ENCODE data around the gene USP22. TPM values are rescaled to one million over a fixed set of nuclear protein-coding genes. Genes with fewer than 3 reads are reported as not detected.

Gene USP22
- polyA plus RNA-seq, 5 donors, result 183 to 211 (median 189) TPM

DNA sequence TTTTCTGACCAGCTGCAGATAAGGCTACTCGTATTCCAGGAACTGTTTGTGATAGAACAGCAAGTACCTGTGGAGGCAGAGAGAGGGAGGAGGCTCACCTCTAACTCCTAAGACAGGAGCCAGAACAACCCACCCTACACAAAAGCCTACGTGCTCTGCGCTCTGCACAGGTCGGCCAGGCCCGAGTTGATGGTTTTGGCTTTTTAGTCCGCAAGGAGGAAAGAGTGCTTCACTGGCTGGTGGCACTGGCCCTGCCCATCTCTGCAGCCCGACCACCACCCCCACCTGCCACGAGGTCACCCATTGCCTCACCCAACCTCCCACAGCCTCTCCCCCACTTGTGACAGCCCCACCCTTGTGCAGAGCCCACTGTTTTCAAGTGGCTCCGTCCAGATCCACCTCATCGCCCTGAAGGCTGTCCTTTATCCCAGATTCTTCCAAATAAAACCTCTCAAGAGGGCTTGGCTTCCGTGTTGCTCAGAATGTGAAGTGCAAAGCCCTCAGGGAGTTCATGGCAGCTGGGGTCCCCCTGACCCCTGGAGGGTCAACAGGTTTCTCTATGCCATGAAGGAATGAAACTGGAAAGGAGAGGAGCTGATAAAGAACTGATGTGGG lies 39.7 kb downstream of the USP22 start:
- DNase-seq, result no peak

DNA sequence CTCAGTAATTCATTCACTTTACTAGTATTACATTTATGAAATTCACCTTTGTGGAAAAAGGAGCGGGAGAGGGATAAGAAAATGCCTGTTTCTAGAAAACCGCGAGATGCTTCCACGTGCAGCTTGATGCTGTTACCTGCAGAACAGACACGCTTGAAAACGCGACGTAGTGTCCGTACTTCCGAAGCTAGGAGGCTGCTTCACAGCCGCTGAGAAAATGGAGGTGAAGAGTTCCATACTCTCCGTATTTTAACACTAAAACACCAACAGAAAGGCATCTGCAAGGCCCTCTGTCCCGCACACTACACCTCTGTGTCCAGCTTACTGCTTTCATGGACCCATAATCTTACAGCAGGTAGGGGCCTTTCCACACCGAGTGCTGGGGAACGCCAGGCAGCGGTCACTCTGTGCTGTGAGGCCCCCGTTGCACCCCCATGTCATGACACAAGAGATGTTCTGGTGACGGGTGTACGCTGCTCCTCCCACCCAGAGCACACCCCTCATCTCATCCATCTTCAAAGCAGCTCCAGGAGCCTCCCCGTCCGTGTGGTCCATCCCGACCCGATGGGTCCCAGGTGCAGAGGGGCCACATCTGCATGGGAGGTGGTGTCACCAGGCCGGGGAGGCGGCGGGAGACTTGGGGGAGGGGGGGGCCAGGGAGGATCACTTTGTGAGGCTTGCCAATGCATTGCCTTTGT lies 40.4 kb downstream of the USP22 start:
- no peak for DNase-seq

DNA sequence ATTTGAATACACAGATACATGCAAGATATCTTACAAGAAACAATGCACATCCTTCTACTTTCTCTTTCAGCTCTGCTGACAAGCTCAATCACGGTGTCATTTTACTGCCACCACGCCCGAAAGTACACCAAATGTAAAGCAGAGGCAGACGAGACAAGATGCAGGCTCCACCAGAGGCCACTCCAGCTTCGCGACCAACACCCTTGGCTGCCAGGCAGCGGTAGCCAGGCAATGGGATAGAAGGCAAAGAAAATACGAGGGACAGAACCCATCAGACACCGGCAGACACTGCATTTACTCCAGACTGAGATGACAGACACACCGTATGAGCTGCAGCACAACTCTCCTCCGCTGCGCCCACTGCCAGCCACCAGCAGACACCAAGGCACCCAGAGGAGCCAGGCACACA lies 41.0 kb downstream of the USP22 start:
- DNase-seq, result no peak

DNA sequence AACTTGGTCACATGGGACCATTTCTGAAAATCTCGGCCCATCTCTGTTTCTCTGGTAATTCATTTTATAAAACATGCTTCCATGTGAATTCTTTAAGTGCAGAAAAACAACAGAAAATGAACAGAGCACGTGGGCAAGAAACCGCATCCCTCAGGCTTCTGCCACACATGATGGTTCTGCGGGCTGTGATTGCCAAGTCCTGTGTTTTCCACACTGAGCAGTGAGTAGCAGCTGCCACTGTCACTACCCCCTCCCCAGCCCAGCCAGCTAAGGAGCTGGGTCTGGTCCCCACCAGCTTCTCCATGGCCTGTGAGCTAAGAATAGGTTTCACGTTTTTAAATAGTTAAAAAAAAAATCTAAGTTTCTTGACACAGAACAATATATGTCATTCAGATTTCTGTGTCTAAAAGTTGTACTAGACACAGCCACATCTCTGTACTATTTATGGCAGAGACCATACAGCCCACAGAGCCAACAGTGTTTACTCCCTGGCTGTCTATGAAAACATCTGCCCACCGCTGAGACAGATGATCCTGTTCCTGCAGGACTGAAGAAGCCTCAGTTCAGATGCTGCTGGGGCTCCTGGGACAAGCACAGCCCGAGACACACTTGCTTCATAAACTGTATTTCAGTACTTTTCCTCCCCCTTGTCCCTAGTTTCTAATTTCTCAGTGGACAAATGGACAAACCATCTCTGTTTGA lies 41.5 kb downstream of the USP22 start:
- no peak for DNase-seq

DNA sequence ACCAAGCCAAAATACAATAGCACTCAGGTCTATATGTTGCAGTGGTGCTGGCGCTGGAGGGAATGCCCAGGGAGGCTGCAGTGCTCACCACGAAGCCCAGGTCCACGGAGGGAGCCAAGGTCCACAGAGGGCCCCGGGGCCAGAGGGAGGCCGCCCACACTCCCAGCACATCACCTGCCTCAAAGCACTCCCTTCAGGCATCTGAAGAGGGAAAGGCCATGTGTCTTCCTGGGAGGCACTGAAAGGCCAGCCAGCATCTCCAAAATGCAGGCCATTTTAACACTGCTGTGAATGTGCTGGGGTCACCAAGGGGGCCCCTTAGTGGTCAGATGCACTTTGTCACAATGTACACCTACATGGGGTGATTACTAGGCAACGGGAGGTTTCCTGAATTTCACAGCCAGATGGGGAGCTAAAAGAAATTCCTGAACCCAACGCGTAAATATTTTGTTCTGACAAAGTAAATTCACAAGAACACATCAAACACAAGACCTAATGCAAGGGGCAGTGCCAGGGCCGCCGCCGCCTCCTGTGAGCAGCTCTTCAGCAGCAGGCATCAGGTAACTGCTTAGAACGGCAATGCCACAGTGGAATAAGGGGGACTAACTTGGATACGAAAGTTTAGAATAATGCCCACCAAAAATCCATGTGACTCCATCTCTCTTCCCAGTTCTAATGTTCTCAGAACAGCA lies 42.8 kb downstream of the USP22 start:
- no peak for DNase-seq

DNA sequence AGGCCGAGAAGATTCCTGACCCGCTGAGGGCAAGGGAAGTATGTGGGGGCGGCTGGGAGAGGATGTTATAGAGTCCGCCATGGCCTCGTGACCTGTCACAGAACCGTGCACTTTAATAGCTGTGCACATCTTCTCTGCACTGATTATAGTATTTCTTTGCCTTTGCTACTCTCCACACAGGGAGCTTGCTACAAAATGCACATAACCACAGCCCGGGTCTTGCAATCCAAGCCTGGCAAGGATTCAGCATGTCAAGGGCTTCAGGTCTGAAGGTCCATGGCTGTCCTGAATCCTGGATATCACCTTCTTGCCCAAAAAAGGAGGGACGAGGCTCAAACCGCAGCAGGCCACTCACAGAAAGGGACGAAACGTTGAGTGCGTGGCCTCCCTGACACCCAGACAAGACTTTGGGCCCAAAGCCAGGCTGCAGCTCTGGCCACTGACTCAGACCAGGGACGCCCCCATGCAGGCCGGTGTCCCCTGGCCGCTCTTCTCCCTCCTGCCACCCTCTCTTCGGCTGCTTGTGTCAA lies 43.7 kb downstream of the USP22 start:
- DNase-seq, result no peak

DNA sequence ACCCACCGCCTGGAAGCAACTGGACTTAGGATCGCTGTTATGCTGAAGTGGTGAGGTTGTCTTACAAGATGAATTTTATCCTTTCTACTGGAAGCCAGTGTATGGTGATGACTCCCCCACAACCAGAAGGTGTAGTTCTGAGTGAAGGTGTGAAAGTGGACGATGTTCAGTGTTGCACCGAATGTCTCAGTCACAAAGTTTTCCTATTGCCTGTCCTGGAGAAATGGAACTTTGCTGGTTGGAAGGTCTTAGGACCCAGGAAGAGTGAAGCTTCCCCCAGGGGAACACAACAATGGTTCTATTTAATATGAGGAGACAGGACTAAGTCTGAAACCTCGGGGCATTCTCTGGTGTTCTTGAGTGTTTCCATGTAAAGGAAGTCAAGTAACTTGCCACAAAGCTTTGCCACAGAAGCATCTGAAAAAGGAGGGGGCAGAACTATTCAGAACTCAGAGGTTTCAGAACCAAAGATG lies 44.2 kb downstream of the USP22 start:
- no peak for DNase-seq

DNA sequence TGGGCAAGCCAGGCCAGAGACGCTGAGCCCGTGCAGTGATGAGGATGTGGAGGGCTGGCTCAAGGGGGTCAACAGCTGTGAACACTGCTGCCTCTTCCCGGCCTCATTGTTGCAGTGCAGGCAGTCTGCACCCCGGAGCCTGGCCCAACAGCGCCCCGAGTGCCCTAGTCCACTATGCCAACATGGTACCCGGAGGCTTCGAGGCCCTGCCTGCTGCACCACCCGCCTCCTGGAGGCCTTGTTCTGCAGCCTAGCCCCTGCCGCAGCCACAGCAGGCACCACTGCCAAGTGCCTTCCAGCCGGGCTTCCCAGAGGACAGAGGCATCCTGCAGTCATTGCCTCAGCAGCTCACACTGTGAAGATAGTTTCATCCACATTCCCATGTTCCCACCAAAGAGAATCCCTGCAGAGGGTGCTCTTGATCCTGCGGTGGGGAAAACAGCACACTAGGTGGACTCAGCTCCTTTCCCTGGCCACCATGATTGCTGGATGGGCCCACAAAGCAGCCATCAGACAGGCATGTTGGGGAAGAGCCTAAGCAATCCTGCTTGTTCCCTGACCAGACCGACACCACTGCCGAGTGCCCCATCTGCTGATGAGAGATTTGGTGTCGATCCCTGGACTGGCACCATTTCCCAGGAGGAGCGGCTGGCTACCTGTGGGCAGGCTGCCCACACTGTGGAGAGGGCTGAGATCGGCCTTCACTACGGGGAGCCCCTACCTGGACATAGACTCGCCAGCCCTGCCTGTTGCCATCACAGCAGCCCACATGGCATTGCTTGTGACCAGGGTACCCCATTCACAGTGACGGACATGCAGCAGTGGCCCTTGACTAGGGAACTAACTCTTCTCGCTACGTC lies 44.9 kb downstream of the USP22 start:
- no peak for DNase-seq

DNA sequence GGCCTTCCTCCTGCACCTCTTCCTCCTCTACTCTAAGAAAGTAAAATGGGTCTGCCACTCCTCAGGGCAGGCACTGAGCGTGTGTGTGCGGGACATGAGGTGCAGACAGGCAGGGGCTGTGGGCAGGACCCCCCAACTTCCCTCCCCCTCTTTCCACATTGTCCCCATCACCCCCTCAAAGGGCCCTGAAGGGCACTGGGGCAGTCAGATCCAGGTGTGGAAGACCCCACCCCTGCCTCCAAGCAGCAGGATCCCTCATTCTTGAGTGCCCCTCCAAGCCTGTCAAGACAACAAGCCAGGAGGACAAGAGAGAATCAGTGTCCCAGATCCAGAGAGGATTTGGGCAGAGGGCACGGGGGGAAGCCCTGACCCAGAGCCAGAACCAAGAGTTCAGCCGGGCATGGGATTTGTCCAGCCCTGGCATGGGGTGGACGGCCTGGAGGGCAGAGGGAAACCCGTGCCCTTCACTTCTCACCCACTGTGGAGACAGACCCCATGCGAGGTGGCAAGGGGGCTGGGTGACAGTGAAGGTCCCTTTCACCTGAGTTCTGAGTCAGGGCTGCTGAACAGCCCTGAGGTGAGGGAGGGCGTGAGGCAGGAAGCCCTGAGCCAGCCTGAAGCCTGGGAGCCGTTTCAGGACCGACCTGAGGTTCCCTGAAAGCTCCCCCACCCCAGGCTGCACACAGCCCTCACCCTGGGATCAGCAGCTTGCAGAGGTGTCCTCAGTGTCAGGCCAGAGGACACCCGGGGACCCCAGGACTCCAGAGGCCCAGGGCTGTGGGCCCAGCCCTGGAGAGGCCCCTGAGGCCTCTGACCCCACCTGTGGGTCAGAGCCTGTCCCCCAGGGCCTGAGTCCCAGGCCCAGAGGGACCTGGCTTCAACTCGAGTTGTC lies 45.8 kb downstream of the USP22 start:
- DNase-seq, result no peak

DNA sequence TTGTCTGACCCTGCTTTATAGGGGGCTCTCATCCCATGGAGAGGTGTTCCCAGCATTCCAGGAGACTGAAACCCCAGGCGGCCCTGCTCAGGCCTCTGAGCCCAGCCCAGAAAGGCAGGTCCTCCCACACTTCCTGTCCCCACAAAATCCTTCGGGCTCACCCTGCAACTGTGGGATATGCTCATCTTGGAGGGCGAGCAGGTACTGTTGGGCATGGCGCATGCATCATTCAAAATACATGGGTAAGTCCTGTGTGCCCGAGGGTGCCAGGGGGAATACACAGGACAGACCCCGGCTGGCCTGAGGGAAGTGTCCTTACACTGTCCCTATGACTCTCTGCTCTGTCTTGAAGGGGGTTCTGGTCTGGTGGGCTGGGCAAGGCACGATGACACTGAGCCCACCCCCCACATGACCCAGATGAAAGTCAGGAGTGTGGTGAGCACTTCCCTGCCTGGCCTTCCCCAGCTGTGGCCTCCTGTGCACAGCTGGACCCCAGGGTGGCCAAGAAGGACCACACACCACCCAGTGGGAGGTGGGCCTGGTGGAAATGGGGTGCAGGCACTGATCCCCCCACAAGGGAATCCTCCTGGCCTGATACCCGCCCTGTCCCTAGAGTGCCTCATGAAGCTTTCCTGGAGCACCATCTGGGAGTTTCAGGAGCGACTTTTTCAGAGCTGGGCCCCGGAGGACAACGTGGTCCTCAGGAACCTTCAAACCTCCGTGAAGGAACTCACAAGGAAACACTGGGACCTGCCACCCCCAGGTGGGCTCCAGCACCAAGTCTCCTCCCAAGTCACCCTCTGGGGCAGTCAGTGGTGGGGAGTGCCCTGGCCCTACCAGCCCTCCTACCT lies 46.7 kb downstream of the USP22 start:
- DNase-seq, result no peak

DNA sequence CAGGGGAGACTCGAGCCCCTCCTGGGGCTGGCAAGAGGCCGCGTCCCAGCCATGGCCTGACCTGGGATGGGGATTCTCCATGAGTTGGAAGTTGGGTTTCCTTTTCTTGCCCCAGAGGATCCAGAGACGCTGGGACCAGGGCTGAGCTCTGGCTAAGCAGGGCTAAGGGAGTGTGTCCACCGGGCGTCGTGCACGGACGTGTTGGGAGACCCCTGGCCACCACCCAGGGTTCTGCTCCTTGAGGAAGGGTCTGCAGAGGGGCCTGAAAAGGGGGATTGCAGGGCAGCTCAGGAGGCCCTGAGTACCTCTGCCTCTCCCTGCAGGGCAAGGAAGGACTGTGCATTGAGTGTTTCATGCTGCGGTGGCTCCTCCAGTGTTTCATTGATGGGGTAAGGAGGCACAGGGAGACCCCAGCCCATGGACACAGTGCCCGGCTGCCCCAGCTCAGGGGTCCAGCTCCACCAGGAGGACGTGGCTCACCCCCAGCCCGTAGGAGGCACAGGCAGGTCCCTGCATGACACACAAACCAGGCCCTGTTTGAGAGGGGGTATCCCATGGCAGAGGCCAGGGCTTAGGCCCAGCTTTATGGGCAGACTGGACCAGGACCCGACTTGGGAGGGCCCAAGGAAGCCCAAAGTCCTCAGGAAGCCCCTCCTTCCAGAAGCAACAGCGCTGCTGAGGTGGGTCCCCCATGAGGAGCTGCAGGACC lies 47.5 kb downstream of the USP22 start:
- no peak for DNase-seq

DNA sequence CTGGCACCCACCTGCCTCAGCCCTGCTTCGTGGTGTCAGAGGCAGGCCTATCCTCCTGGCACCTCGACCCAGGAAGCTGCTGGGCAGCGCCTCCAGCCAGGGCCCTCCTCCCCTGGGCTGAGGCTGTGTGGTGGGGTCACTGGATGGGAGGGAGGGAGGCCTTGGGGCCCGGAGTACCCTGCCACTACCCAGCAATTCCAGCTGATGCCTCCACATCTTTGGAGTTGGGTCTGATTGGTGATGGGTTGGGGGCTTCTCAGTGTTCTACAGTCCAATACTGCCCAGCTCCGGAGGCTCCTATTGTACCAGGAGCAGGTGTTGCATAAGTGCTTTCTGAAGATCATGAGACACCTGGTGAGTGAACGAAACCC lies 48.0 kb downstream of the USP22 start:
- no peak for DNase-seq

DNA sequence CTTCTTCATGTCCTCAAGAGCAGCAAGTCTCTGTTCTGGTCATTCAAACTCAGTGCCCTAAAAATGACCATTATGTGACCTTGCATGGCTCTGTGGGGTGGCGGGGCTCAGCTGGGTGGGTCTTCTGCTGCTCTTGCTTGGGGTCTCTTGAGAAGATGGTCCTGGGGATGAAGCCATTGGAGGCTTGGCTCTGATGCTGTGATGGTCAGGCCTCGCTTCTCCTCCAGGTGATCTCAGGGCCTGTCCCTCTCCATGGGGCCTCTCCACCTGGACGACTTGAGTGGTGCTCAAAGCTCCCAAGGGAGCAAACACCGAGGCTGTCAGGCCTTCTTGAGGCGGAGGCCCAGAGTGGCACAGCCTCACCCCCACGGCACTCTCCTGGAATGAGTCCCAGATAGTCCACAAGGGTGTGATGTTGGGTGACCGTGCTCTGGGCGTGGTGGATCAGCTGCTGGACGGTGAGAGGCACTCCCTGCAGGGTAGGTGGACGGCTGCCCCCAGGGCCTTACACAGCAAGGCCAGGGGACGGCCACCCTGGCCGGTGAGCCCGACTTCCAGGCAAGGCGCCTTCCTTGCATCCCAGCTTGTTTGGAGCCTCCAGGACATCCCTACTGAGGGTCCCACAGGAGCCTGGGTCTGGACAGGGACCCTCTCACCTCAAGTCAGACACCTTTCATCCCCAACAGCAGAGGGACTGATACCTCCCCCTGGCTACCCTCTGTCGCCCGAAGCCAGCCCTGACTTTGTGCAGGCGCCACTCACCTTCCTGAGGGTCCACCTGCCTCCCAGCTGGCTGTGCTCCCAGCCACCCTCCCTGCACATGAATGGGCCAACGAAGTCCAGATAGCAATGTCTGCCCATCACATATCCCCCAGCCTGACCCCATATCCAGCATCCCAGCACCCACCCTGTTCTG lies 48.7 kb downstream of the USP22 start:
- DNase-seq, result no peak

DNA sequence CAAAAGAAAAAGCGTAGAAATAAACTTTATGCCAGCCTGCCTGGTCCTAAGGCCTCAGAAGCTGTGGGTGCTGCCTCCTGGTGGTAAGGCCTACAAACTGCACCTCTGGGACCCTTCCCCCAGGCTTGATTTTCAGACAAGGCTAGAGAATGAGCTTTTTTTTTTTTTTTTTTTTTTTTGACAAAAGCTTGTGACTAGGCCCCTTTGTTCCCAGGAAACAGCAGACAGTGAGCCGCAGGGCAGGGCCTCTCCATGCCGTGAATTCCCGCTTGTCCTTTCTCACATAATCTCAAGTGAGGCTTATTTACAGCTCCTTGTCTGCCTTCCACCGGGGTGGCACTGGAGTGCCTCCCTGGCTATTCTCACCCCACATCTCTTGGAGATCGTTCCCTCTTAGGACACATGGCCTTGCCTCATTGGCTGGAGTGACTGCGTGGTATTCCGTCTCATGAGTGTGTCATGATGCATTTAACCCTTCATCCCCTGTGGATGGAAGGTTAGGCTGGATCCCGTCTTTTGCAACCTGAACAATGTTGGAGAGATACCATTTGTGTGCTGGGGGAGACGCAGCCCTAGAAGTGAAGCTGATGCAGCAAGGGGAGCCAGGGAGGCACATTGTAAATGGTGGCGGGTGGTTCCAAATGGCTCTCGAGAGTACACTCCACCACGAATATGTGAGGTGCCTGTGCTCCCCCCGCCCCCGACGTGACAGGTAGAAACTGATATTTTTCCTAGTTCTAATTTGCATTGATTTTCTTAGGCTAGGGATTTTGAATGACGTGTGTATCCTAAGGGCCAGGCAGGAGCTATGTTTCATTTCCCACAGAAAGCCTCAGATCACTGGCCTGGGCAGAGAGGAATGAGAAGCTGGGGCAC lies 49.6 kb downstream of the USP22 start:
- DNase-seq, result peak; percentile 50 to 78

DNA sequence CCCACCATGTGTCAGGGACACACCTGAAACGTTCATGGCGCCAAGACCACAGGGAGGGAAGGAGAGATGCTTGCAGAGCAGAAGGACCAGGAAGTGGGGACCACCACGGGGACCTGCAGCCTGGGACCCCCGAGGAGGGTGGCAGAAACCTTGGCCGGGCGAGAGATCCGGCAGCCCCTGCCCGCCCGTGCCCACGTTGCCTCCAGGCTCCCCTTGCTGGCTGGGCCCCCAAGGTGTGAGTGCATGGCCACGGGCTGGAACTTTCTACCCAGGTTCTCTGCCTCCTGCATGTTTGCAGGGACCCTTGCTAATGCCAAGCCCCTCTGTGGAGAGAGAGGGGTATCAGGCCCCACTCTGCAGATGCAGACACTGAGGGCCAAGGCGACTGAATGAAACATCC lies 50.4 kb downstream of the USP22 start:
- no peak for DNase-seq

DNA sequence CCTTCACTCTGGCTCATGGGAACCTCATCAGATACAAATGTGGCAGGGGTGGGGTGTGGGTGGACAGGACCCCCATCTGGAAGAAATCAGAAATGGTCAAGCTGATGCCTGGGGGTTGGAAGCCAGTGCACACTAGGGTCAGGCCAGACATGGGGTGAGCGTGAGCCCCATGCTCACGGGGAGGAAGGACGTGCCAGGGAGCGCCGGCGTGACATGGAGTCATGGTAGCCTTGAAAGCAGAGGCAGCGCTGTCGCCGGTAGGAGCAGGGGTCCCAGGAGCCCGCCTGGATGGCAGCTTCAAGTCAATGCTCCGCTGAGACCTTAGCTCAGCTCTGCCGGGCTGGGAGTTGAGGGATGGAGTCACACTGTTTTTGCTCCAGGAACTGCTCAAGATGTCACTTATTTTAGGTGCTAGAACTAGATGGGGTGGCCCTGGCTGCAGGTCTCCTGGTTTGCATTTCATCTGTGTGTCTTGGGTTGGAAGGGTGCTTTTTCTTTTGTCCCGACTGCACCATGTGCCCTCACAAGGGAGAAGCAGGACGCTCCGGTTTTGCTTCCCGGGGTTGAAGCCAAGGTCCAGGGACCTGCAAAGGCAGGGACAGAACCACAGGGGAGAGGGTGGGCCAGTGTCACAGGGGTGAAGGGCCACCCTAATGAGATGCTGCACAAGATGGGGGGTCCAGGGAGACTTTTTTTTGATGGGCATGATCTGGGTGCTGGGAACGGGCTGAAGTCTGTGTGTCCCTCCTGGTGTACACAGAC lies 51.4 kb downstream of the USP22 start:
- DNase-seq, result no peak

Data from right lung (tissue), 5 donors.